GM20000 (cell line): Measurements from ENCODE around the gene SMURF1.

Source experiments
- DNase-seq: peaks from one replicate; pipeline ENCODE4 v3.0.0; 2012; ENCODE audit warnings: low spot score
- TF ChIP-seq, protein P1 (sequence below): IDR thresholded peaks from 2 replicates; pipeline ENCODE4 v1.5.1; 2012; ENCODE audit warnings: mild to moderate bottlenecking, control low read depth; ENCODE audit errors: extremely low read depth, missing control alignments

Gene SMURF1

DNA sequence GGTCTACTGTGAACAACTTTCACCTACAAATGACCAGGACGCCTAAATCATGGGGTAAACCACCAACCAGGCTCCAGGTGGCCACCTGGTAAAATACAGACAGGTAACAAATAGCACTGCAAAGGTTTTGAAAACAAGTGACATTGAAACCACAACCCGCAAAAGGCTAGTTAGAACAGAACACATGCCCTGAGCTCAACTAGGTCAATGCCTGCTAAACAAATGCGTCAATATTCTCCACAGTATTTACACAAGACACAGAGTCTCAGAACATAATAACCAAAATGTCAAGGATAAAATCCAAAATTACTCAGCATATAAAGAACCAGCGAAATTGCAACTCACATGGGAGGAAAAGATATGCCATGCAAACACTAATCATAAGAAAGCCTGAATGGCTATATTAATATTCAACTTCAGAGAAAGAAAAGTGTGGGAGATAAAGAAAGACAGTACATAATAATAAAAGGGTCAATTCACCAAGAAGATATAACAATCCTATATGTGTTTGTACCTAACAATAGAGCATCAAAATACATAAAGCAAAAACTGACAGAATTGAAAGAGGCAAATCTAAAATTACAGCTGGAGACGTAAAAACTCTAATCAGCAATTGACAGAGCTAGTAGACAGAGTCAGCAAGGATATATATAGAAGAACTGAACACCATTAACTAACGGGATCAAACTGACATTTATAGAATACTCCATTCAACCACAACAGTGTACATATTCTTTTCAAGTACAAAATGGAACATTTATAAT lies 47.6 kb downstream of the SMURF1 start:
- no peak for DNase-seq
- TF ChIP-seq, protein P1, sequence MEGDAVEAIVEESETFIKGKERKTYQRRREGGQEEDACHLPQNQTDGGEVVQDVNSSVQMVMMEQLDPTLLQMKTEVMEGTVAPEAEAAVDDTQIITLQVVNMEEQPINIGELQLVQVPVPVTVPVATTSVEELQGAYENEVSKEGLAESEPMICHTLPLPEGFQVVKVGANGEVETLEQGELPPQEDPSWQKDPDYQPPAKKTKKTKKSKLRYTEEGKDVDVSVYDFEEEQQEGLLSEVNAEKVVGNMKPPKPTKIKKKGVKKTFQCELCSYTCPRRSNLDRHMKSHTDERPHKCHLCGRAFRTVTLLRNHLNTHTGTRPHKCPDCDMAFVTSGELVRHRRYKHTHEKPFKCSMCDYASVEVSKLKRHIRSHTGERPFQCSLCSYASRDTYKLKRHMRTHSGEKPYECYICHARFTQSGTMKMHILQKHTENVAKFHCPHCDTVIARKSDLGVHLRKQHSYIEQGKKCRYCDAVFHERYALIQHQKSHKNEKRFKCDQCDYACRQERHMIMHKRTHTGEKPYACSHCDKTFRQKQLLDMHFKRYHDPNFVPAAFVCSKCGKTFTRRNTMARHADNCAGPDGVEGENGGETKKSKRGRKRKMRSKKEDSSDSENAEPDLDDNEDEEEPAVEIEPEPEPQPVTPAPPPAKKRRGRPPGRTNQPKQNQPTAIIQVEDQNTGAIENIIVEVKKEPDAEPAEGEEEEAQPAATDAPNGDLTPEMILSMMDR = no peak

DNA sequence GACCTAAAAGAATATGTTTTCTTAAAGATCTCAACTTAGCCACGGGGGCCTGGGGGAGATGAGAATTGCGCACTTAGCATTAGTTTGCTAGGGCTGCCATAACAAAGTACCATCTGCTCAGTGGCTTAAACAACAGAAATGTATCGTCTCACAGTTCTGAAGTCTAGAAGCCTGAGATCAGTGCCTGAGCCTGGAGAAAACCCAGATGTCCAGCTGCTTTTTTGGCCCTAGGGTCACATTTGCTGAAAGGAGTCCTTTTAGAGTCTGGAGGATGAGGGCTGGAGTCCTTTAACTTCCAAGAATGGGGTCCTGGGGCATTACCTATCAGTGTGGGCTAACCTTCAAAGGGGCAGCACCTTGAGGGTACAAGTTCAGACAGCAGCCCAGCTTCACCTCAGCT lies 48.2 kb downstream of the SMURF1 start:
- TF ChIP-seq, protein P1 = no peak
- no peak for DNase-seq

DNA sequence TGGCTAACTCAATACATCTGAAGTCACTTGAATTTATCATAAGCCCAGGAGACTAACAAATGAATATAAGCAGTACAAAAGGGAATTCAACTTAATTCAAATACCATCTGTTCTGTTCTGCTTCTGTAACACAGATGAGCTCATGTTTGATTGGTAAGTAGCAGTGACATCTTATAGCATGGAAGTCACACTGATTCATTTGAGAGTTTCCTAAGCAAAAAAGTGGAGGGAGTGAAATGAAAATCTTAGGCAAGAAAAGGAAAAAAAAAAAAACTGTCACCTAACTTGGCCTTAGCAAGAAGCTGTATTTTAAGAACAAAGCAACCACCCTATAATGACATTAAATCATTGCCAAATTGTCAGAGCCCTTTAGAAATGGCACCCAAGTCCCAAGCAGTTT lies 49.5 kb downstream of the SMURF1 start:
- TF ChIP-seq, protein P1 = no peak
- DNase-seq = no peak

DNA sequence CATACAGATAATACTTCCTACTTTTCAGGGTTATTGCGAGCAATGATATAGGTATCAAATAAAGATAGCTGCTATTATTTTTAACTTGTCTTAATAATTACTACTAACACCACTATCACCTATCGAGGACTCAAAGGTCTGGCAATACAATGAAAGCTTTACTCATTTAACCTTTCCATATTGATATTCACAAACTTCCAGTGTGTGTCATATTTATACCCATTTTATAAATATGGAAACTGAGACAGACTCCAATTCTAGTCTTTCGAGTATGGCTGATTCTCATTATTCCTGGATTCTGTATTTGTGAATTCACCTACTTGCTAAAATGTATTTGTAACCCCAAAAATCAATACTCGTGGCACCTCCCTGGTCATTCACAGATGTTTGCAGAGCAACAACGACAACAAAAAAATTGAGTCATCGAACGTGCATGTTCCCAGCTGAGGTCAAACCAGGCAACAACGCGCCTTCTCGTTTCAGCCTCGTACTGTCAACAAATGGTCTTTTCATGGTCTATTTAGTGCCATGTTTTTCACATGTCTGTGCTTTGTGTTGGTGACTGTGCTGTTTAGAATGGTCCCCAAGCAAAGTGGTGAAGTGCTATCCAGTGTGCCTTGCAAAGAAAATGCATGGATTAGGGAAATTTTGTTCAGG lies 51.7 kb downstream of the SMURF1 start:
- TF ChIP-seq, protein P1 = no peak
- no peak for DNase-seq

DNA sequence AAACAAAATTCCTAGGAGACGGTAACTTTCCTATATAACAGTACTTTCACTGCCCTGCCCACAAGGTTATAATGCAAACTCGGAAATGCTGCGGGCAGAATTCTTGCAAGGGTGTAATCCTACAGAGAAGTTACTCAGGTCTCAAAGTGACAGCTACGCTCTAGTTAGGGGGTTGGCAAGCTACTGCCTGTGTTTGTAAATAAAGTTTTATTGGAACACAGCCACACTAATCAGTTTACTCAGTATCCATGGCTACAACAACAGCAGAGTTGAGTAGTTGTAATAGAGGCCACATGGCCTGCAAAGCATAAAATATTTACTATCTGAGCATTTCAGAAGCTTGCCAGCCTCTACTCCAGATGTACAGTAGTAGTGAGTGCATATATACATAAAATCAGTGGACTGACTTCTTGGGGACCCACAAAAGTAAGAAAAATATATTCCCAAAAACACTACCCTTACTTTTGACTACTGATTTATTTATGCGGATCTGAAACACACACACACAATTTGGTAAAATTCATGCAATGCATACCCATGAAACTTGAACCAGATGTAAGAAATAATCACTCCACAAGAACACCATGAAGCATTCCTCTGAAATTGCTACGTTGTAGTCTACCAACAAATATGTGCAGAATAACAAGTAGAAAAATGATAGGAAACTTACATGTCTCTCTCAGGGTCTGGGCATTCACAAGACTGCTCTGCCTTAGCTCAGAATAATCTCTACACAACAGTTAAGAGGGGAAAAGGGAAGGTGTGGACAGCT lies 53.0 kb downstream of the SMURF1 start:
- TF ChIP-seq, protein P1 = no peak
- no peak for DNase-seq

DNA sequence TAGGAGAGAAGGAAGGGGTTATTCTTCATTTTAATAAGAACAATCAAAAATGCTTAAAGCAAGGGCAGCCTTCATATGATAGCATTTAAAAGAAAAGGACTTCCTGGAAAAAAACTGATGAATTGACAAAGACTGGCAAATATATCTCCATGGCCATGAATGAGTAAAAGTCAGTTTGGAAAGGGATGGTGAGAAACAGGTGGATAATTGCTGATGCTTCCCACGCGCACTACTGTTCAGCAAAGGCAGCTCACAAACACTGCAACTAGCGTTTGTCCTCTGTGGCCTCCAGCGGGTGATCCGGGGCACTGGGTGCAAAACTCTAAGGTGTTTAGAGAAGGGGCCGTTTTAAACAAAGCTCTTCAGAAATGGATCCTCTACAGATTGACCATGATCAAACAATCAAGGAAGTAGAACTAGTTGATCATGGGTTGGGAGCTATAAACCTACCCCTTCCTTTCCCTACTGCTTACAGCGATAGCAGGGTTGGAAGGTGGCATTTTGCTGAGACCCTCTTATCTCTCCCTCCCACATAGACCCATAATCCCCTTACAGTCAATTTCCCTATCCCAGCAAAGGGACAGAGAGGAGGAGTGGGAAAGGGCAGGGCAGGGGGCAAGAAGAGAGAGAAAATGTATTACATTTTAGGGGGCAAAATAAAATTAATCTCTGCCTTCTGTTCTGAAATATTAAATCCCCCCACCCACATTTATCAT lies 53.8 kb downstream of the SMURF1 start:
- DNase-seq = no peak
- TF ChIP-seq, protein P1 = no peak
